ENCODE measurements around the gene AP5Z1. TPM values are rescaled to one million over a fixed set of nuclear protein-coding genes. Genes with fewer than 3 reads are reported as not detected.

AP5Z1 gene
- polyA plus RNA-seq, 1 of the 3 experiments (the other 2 are of a cell fraction) = 29.5 TPM

- no peaks in the 10 kb centered on the region for H3F3A ChIP-seq (replicated peaks; ENCODE audit: insufficient read depth)
- no peak overlapping the region for H3K4me2 ChIP-seq
- CTCF ChIA-PET = interaction anchor here (0.7 to 2.4 kb wide), 6 partner anchors 22 to 275 kb away, joined by 3 to 14 read pairs (median 8); partner anchors contain the start of gene RADIL
- H3K9me3 ChIP-seq = no peaks in the 10 kb centered on the region
- POLR2A ChIA-PET = no interaction called here
- no peak overlapping the region for H3K27ac ChIP-seq (ENCODE audit: low read depth in 2 of 2, low read length in 1 of 2)
- no peaks in the 10 kb centered on the region; a peak in 1 of 4 replicates for H3K4me1 ChIP-seq (ENCODE audit: control insufficient read depth in 1 of 2, insufficient read depth in 2 of 2, low read depth in 1 of 2, low read length in 1 of 2)
- no peaks in the 10 kb centered on the region for H3K36me3 ChIP-seq (replicated peaks in 1 of 2; ENCODE audit: control insufficient read depth in 1 of 2, insufficient read depth in 2 of 2, low read length in 1 of 2)
- no peaks in the 10 kb centered on the region for H3K27me3 ChIP-seq (ENCODE audit: insufficient read depth)
- no peak overlapping the region for H3K4me3 ChIP-seq (ENCODE audit: low read depth in 2 of 2, low read length in 1 of 2)
- 85% methylated on average over 14 of the region's 20 CpGs for WGBS (ENCODE audit: low lambda C conversion rate)
- no peak overlapping the region for H2AFZ ChIP-seq (ENCODE audit: low read depth)
- TF ChIP-seq ELF1 (IDR thresholded peaks at IDR 0.05) (no peak), TAF1 (IDR thresholded peaks at IDR 0.05; ENCODE audit: borderline replicate concordance, low read depth, low read length) (no peak), ZBTB33 (IDR thresholded peaks at IDR 0.05; ENCODE audit: borderline replicate concordance, low read depth) (no peak), EZH2phosphoT487 (IDR thresholded peaks at IDR 0.05; ENCODE audit: borderline replicate concordance, low read depth) (no peak), NRF1 (IDR thresholded peaks at IDR 0.05; ENCODE audit: low read depth, low read length) (no peak), CHD2 (IDR thresholded peaks at IDR 0.05; ENCODE audit: low read length, partially characterized antibody) (no peak), JUND (IDR thresholded peaks at IDR 0.05) (no peak)
- no peak overlapping the region for H3K9ac ChIP-seq
- no peaks in the 10 kb centered on the region for H3K79me2 ChIP-seq (ENCODE audit: insufficient read depth)
- peak; percentile 30 for DNase-seq
- no peaks in the 10 kb centered on the region for H3K9me2 ChIP-seq
- H4K20me1 ChIP-seq (ENCODE audit: insufficient read depth) = no peaks in the 10 kb centered on the region
Measured at GRCh38 chr7:4824120-4824775, 48.8 kb downstream of the AP5Z1 start.

GRCh38 chr7:4825081-4825480 is 49.7 kb downstream of the AP5Z1 start:
- Histone ChIP-seq H3K79me2 (ENCODE audit: insufficient read depth) (no peaks in the 10 kb centered on the region), H3K9me2 (no peaks in the 10 kb centered on the region), H3K4me2 (no peak overlapping the region), H3F3A (replicated peaks; ENCODE audit: insufficient read depth) (no peaks in the 10 kb centered on the region), H3K4me3 (ENCODE audit: low read depth in 2 of 2, low read length in 1 of 2) (no peak overlapping the region), H3K9me3 (no peaks in the 10 kb centered on the region), H4K20me1 (ENCODE audit: insufficient read depth) (no peaks in the 10 kb centered on the region), H2AFZ (ENCODE audit: low read depth) (no peak overlapping the region), H3K4me1 (ENCODE audit: control insufficient read depth in 1 of 2, insufficient read depth in 2 of 2, low read depth in 1 of 2, low read length in 1 of 2) (no peaks in the 10 kb centered on the region; a peak in 1 of 4 replicates), H3K27ac (ENCODE audit: low read depth in 2 of 2, low read length in 1 of 2) (no peak overlapping the region), H3K36me3 (replicated peaks in 1 of 2; ENCODE audit: control insufficient read depth in 1 of 2, insufficient read depth in 2 of 2, low read length in 1 of 2) (no peaks in the 10 kb centered on the region), H3K9ac (no peak overlapping the region), H3K27me3 (ENCODE audit: insufficient read depth) (no peaks in the 10 kb centered on the region)
- 96% methylated on average over 15 of the region's 15 CpGs for WGBS (ENCODE audit: low lambda C conversion rate)
- TF ChIP-seq ELF1 (IDR thresholded peaks at IDR 0.05) (no peak), EZH2phosphoT487 (IDR thresholded peaks at IDR 0.05; ENCODE audit: borderline replicate concordance, low read depth) (no peak), PBX3 (IDR thresholded peaks at IDR 0.05) (no peak), NRF1 (IDR thresholded peaks at IDR 0.05; ENCODE audit: low read depth, low read length) (no peak), MEF2A (IDR thresholded peaks at IDR 0.05; ENCODE audit: borderline replicate concordance, low read depth) (no peak), RAD21 (IDR thresholded peaks at IDR 0.05; ENCODE audit: low read length) (no peak), TEAD4 (IDR thresholded peaks at IDR 0.05; ENCODE audit: borderline replicate concordance, insufficient read depth) (no peak), GATA2 (CRISPR knock-in tag; IDR thresholded peaks at IDR 0.05) (no peak), IRF3 (IDR thresholded peaks at IDR 0.05; ENCODE audit: low read depth, low read length) (no peak), JUND (IDR thresholded peaks at IDR 0.05) (no peak), CTCF (IDR thresholded peaks at IDR 0.05) (no peak), YY1 (IDR thresholded peaks at IDR 0.05; ENCODE audit: low read depth) (no peak), REST (IDR thresholded peaks at IDR 0.05; ENCODE audit: low read depth, low read length) (no peak)
- ChIA-PET CTCF (interaction anchor here (0.7 to 2.1 kb wide), 3 partner anchors 59 to 274 kb away, joined by 3 to 14 read pairs (median 3); partner anchors contain the start of gene RADIL), POLR2A (no interaction called here)
- DNase-seq = peak; percentile 16

All from SK-N-SH (cell line).